ENCODE results near the gene PCDH9. TPM values are rescaled to one million over a fixed set of nuclear protein-coding genes. Genes with fewer than 3 reads are reported as not detected.
"Not testable (repeated sequence)": the region's sequence is repeated elsewhere in the genome, so short reads cannot be mapped to it uniquely, and the experiment has no call there.

The PCDH9 gene
- total RNA-seq, 1 experiment from 2014 or later: not detected

GRCh38 chr13:67100730-67101129 lies 129.4 kb downstream of the PCDH9 start:
- no peak for DNase-seq (ENCODE audit: low spot score)
- in situ Hi-C loops (cut with HindIII; ENCODE audit: low sequenced_read_pairs): no loop called here

- in situ Hi-C loops (cut with HindIII; ENCODE audit: low sequenced_read_pairs): no loop called here
Observed at GRCh38 chr13:67099494-67099893, 130.6 kb downstream of the PCDH9 start.

GRCh38 chr13:67097892-67098452 lies 132.2 kb downstream of the PCDH9 start:
- DNase-seq (ENCODE audit: low spot score): no peak
- in situ Hi-C loops (cut with HindIII; ENCODE audit: low sequenced_read_pairs): no loop called here

More at GRCh38 chr13:67099494-67099893, 130.6 kb downstream of the PCDH9 start:
- DNase-seq (ENCODE audit: low spot score): no peak

GRCh38 chr13:67096893-67097292 lies 133.2 kb downstream of the PCDH9 start:
- in situ Hi-C loops (cut with HindIII; ENCODE audit: low sequenced_read_pairs): not testable (repeated sequence)

GRCh38 chr13:67096418-67096817 lies 133.7 kb downstream of the PCDH9 start:
- in situ Hi-C loops (cut with HindIII; ENCODE audit: low sequenced_read_pairs): no loop called here
- DNase-seq (ENCODE audit: low spot score): no peak

More at GRCh38 chr13:67096893-67097292, 133.2 kb downstream of the PCDH9 start:
- DNase-seq (ENCODE audit: low spot score): not testable (repeated sequence)

GRCh38 chr13:67095621-67096020 lies 134.5 kb downstream of the PCDH9 start:
- in situ Hi-C loops (cut with HindIII; ENCODE audit: low sequenced_read_pairs): no loop called here
- DNase-seq (ENCODE audit: low spot score): no peak

- no peak for DNase-seq (ENCODE audit: low spot score)
- in situ Hi-C loops (cut with HindIII; ENCODE audit: low sequenced_read_pairs): no loop called here
Observed at GRCh38 chr13:67094952-67095351, 135.2 kb downstream of the PCDH9 start.

GRCh38 chr13:67094078-67094477 lies 136.1 kb downstream of the PCDH9 start:
- no peak for DNase-seq (ENCODE audit: low spot score)

GRCh38 chr13:67091603-67092002 lies 138.5 kb downstream of the PCDH9 start:
- in situ Hi-C loops (cut with HindIII; ENCODE audit: low sequenced_read_pairs): no loop called here
- no peak for DNase-seq (ENCODE audit: low spot score)

More at GRCh38 chr13:67094078-67094477, 136.1 kb downstream of the PCDH9 start:
- in situ Hi-C loops (cut with HindIII; ENCODE audit: low sequenced_read_pairs): no loop called here

GRCh38 chr13:67090856-67091255 lies 139.3 kb downstream of the PCDH9 start:
- in situ Hi-C loops (cut with HindIII; ENCODE audit: low sequenced_read_pairs): no loop called here
- no peak for DNase-seq (ENCODE audit: low spot score)

GRCh38 chr13:67087527-67087926 lies 142.6 kb downstream of the PCDH9 start:
- in situ Hi-C loops (cut with HindIII; ENCODE audit: low sequenced_read_pairs): no loop called here
- peak; percentile 19 for DNase-seq (ENCODE audit: low spot score)

GRCh38 chr13:67086260-67086659 lies 143.9 kb downstream of the PCDH9 start:
- in situ Hi-C loops (cut with HindIII; ENCODE audit: low sequenced_read_pairs): no loop called here
- no peak for DNase-seq (ENCODE audit: low spot score)

GRCh38 chr13:67084066-67084465 lies 146.1 kb downstream of the PCDH9 start:
- in situ Hi-C loops (cut with HindIII; ENCODE audit: low sequenced_read_pairs): no loop called here
- DNase-seq (ENCODE audit: low spot score): no peak

GRCh38 chr13:67083519-67083918 lies 146.6 kb downstream of the PCDH9 start:
- DNase-seq (ENCODE audit: low spot score): no peak
- in situ Hi-C loops (cut with HindIII; ENCODE audit: low sequenced_read_pairs): no loop called here

- in situ Hi-C loops (cut with HindIII; ENCODE audit: low sequenced_read_pairs): no loop called here
Observed at GRCh38 chr13:67080351-67080750, 149.8 kb downstream of the PCDH9 start.

GRCh38 chr13:67078062-67078461 lies 152.1 kb downstream of the PCDH9 start:
- in situ Hi-C loops (cut with HindIII; ENCODE audit: low sequenced_read_pairs): no loop called here
- DNase-seq (ENCODE audit: low spot score): no peak

More at GRCh38 chr13:67080351-67080750, 149.8 kb downstream of the PCDH9 start:
- no peak for DNase-seq (ENCODE audit: low spot score)

GRCh38 chr13:67077132-67077531 lies 153.0 kb downstream of the PCDH9 start:
- no peak for DNase-seq (ENCODE audit: low spot score)
- in situ Hi-C loops (cut with HindIII; ENCODE audit: low sequenced_read_pairs): no loop called here

GRCh38 chr13:67076378-67076777 lies 153.8 kb downstream of the PCDH9 start:
- in situ Hi-C loops (cut with HindIII; ENCODE audit: low sequenced_read_pairs): no loop called here
- no peak for DNase-seq (ENCODE audit: low spot score)

GRCh38 chr13:67075239-67075638 lies 154.9 kb downstream of the PCDH9 start:
- no peak for DNase-seq (ENCODE audit: low spot score)
- in situ Hi-C loops (cut with HindIII; ENCODE audit: low sequenced_read_pairs): no loop called here

GRCh38 chr13:67071918-67072598 lies 158.1 kb downstream of the PCDH9 start:
- no peak for DNase-seq (ENCODE audit: low spot score)
- in situ Hi-C loops (cut with HindIII; ENCODE audit: low sequenced_read_pairs): no loop called here

GRCh38 chr13:67070306-67070705 lies 159.8 kb downstream of the PCDH9 start:
- no peak for DNase-seq (ENCODE audit: low spot score)
- in situ Hi-C loops (cut with HindIII; ENCODE audit: low sequenced_read_pairs): no loop called here

Measured in G401 (cell line).